K562 (cell line): Measurements from ENCODE around the gene C3. TPM values are rescaled to one million over a fixed set of nuclear protein-coding genes. Genes with fewer than 3 reads are reported as not detected.

ENCODE experiments used
- POU5F1 ChIP-seq: fragments of 150-350 bp; IDR thresholded peaks from 2 replicates; pipeline ENCODE4 v1.6.1; 2014; ENCODE audit warnings: borderline replicate concordance, low read length, low read depth, mild to moderate bottlenecking; ENCODE audit not compliant: partially characterized antibody
- RAD21 ChIP-seq, 2 experiments: fragments of 250-450 bp in 1 of 2; fragments of 450-650 bp in 1 of 2; sonication (Bioruptor Pico) in 1 of 2; formaldehyde crosslinking in 1 of 2; IDR thresholded peaks in 1 of 2; conservative IDR thresholded peaks in 1 of 2; 2 replicates each; pipeline versions ENCODE4 v1.4.0 to v1.8.0; 2020 to 2022; ENCODE audit warnings: mild to moderate bottlenecking in 2 of 2, moderate library complexity in 1 of 2
- REST ChIP-seq, 2 experiments: fragments of 450-650 bp; formaldehyde crosslinking in 1 of 2; IDR thresholded peaks; 2 replicates each; pipeline versions ENCODE4 v1.4.0 to v1.6.1; 2014 to 2020; ENCODE audit warnings: mild to moderate bottlenecking in 2 of 2, borderline replicate concordance in 1 of 2, low read depth in 1 of 2
- ZNF133 ChIP-seq: fragments of 250-450 bp; sonication (Bioruptor Pico); IDR thresholded peaks from 2 replicates; pipeline ENCODE4 v1.4.0; 2020; ENCODE audit warnings: mild to moderate bottlenecking
- polyA plus RNA-seq, 8 experiments: library from polyadenylated mRNA; depleted of rRNA in 4 of 8; stranded (reverse) in 5 of 8; unstranded in 3 of 8; fragments of >200 nt; fragmentation: Nextera tagmentation in 2 of 8; fragmentation: Illumina TruSeq in 1 of 8; extraction: Ambion mirVana in 2 of 8; extraction: Trizol in 1 of 8; gene quantifications; 2 replicates each; pipeline versions ENCODE4 v1.2.1 to v1.2.3, GENCODE V29; 2011 to 2014; ENCODE audit warnings: inconsistent platforms in 1 of 8, missing spikeins in 1 of 8
- total RNA-seq, 7 experiments: library from RNA; depleted of rRNA in 6 of 7; stranded (reverse); fragments of >200 nt in 6 of 7; fragmentation: Illumina TruSeq in 2 of 7; extraction: Trizol in 2 of 7; gene quantifications; 2 replicates each; pipeline versions ENCODE4 v1.2.1 to v1.2.3, GENCODE V29; 2011 to 2021; ENCODE audit warnings: low replicate concordance in 1 of 7

Gene C3
- total and polyA plus RNA-seq, 9 of the 15 experiments (the other 6 are each of a cell fraction or from before 2014, with no cell fraction given): 0.59 to 10.6 (median 2.2) TPM

- peak; percentile 71; the same call in 1 of the 2 replicates for TF ChIP-seq REST (IDR thresholded peaks at IDR 0.05; ENCODE audit: borderline replicate concordance)
- no peak for TF ChIP-seq REST (CRISPR knock-in tag; IDR thresholded peaks at IDR 0.05; ENCODE audit: low read depth)
- TF ChIP-seq RAD21 (CRISPR knock-in tag; conservative IDR thresholded peaks at IDR 0.05 in 1 of 2, IDR thresholded peaks at IDR 0.05 in 1 of 2): peak; percentile 42 to 54
- TF ChIP-seq POU5F1: no peak
- TF ChIP-seq ZNF133 (CRISPR knock-in tag): no peak
- TF ChIP-seq, all 486 proteins: peak for 85
Observed at GRCh38 chr19:6736169-6736916, 15.9 kb upstream of the C3 start (continued).
